Measurements from ENCODE around the gene EIF2AK2. TPM values are rescaled to one million over a fixed set of nuclear protein-coding genes. Genes with fewer than 3 reads are reported as not detected.

Gene EIF2AK2
- total and polyA plus RNA-seq, 12 donors = 2.4 to 31.1 (median 23.0) TPM

DNA sequence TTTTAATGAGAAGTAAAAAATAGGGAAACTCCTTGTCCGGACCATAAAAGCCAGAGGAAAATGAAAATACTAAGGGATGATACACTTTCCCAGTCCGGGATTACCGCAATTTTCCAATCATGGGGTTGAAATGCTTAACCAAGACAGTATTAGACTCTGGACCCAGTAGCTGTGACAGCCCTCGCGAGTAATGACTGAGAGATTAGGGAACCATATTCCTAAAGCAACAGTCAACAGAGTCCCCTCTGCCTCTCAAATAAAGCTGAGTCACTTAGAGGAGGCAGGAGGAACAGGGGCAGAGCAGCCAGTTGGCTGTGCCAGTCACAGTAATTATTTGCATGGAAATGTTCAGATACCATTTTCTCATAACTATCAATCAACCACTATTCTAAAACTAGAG, 37.6 kb downstream of the EIF2AK2 start:
- no peaks in the 10 kb centered on the region for H3K9me3 ChIP-seq
- no peaks in the 10 kb centered on the region for H3K4me1 ChIP-seq
- intact Hi-C loops (cut with DNase I) = no loop called here
- TF ChIP-seq CTCF (IDR thresholded peaks at IDR 0.05) = no peak
- peaks cover 0 to 100% (median 16%) of the 10 kb centered on the region in 9 donors for H3K36me3 ChIP-seq
- ATAC-seq (no peak), DNase-seq (no peak)
- no peak overlapping the region for H3K4me3 ChIP-seq
- no peak overlapping the region for H3K27ac ChIP-seq
- H3K27me3 ChIP-seq = no peaks in the 10 kb centered on the region
- 96 to 97% methylated on average over 5 of the region's 5 CpGs for WGBS, 2 donors

DNA sequence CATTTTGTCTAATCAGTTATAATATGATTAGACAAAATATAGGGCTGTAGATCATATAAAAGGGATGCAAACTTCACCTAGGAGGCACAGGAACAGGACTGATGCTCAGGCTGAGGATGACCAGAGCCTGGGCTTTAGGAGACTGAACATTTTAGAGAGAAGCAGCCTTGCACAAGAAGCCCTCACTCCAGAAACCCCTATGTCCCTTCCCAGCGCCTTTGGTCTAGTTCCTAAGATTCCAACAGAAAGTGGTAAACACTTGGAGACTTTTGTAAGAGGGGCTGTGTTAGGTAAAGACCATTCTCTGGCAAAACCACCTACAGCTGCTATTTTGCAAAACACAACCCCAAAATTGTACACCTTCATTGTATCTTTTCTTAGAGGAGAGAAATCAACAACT, 39.2 kb downstream of the EIF2AK2 start:
- Histone ChIP-seq H3K27me3 (no peaks in the 10 kb centered on the region), H3K4me1 (no peaks in the 10 kb centered on the region), H3K36me3 (peaks cover 0 to 100% (median 21%) of the 10 kb centered on the region in 9 donors), H3K4me3 (no peak overlapping the region), H3K9me3 (no peaks in the 10 kb centered on the region), H3K27ac (no peak overlapping the region)
- ATAC-seq (no peak), DNase-seq (no peak)
- 94 to 100% methylated on average over 1 of the region's 1 CpG for WGBS, 2 donors
- no peak for TF ChIP-seq CTCF (IDR thresholded peaks at IDR 0.05)
- intact Hi-C loops (cut with DNase I) = no loop called here

DNA sequence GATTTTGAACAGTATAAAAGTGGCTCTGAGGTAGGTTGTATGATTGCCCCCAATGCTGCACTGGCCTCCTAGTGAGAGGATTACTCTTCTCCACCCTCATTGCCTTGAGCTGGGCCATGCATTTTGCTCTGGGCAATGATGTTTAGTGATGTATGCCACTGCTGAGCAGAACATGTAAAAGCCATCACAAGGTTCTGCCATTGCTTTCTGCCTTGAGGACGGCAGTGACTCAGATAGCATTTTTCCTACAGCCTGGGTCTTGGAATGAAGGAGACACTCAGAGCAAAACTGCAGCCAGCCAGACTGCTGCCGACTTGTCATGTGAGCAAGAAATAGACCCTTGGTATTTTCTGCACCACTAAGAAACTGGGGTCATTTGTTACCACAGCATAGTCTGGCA, 44.8 kb downstream of the EIF2AK2 start:
- Histone ChIP-seq H3K4me1 (no peaks in the 10 kb centered on the region), H3K36me3 (peaks cover 0 to 100% (median 32%) of the 10 kb centered on the region in 9 donors), H3K27ac (no peak overlapping the region), H3K4me3 (no peak overlapping the region), H3K27me3 (no peaks in the 10 kb centered on the region), H3K9me3 (no peaks in the 10 kb centered on the region)
- whole genome bisulfite sequencing, 2 donors = 63 to 98% methylated on average over 2 of the region's 2 CpGs
- no peak for ATAC-seq
- no peak for TF ChIP-seq CTCF (IDR thresholded peaks at IDR 0.05)
- DNase-seq = no peak
- intact Hi-C loops (cut with DNase I) = no loop called here

DNA sequence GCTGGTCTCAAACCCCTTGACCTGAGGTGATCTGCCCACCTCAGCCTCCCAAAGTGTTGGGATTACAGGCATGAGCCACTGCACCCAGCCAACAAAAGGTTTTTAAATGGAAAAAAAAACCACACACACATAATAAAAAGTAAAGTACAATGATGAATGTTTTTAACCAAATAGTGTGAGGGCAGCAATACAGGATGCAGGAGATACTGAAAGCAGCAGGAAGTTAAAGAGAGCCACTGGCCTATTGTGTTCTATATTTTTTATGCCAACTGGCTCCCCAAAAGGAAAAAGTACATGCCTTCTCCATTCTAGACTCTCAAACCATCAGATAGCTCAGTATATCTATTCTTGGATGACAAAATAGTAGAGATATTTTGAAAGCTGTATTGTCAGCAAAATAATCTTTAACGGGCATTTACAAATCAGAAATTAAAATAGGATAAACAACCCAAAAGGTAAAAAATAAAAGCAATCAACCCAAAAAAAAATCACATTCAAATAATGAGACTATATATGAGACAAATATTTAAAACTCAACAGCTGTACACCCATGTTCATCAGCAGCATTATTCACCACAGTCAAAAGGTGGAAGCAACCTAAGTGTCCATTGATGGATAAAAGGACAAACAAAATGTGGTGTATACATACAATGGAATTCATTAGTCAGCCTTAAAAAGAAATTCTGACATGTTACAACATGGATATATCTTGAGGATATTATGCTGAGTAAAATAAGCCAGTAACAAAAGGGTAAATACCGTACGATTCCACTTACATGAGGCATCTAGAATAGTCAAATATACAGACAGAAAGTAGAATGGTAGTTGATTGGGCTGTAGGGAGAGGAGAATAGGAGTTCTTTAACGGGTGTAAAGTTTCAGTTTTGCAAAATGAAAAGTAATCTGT, 46.2 kb downstream of the EIF2AK2 start:
- ATAC-seq (no peak), DNase-seq (no peak)
- TF ChIP-seq CTCF (IDR thresholded peaks at IDR 0.05) = no peak
- WGBS, 2 donors = 95 to 96% methylated on average over 4 of the region's 4 CpGs
- no peak overlapping the region for H3K4me3 ChIP-seq
- intact Hi-C loops (cut with DNase I) = no loop called here
- no peaks in the 10 kb centered on the region for H3K9me3 ChIP-seq
- H3K36me3 ChIP-seq = peaks cover 0 to 100% (median 46%) of the 10 kb centered on the region in 9 donors
- H3K4me1 ChIP-seq = no peaks in the 10 kb centered on the region
- H3K27ac ChIP-seq = no peak overlapping the region
- no peaks in the 10 kb centered on the region for H3K27me3 ChIP-seq
